NCI-H2081 treated with DMSO at 0.1 percent for 48 hours (cell line): ENCODE data around the gene BTBD8.
A peak's percentile ranks its signal among the peaks of the same experiment; 100 is the strongest.

Experiments
- DNase-seq: peaks from one replicate; lab custom pipeline; 2025; lab: John Stamatoyannopoulos, UW

The BTBD8 gene

DNA sequence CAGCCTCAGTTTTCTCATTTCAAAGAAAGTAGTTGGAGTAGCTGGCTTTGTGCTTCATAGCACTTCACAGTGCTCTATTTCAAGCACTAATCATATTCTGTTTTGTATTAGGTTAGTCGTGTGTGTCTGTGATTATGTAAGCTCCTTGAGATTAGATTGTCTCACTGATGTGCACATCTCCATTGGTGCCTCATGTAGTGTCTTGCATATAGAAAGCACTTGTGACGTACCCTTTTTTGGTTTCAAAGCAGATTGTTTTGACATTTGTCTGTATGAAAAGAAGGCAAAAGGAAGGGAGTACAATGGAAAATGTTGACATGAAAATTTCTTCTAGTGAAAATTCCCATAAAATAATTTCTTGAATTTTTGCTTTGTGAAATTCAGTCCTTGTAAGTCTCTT, 13.9 kb downstream of the BTBD8 start:
- no peak for DNase-seq

GRCh38 chr1:92094595-92094994, 14.4 kb downstream of the BTBD8 start:
- no peak for DNase-seq

GRCh38 chr1:92095874-92096273, 15.7 kb downstream of the BTBD8 start:
- no peak for DNase-seq

- no peak for DNase-seq
Observed at GRCh38 chr1:92096317-92096716, 16.2 kb downstream of the BTBD8 start.

DNA sequence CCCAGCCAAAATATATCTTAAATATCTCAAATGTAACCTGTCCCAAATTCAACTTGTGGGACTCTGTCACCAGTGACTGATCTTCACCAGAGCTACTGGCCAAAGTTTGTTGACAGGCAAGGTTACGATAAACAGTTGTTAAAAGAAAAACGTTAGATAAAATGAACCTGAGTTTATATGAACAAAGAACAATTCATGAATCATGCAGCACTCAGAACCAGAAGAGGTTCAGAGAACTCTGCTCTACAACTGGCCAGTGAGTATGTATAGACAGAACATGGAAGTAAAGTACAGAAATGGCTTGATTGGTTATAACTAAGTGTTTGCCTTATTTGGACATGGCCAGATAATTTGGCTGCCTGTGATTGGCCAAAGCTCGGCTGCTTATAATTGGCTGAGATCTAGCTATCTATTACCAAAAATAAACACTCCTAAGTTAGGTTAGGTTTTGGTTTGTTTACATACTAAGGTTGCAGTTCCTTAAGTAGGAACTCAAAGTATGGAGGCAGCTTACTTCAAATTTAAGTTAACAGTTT, 25.5 kb downstream of the BTBD8 start:
- DNase-seq: no peak

DNA sequence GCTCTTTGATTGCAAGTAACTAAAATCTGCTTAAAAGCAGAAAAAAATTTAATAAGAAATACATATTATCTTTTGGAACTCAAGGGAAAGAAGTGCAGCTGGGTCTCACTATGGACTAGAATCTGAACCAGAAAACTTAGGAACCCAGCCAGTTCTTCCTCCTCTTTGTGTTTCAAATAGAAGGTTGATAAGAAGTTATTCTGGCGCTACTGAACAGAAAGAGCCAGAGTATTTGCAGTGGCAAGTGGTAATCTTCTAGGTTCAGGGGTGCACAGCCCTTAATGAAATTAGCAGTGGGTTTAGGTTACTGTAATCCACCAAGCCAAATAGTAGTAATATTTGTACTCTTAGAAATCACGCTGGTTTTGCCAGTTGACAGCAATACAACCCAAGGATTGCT, 28.5 kb downstream of the BTBD8 start:
- DNase-seq: no peak

DNA sequence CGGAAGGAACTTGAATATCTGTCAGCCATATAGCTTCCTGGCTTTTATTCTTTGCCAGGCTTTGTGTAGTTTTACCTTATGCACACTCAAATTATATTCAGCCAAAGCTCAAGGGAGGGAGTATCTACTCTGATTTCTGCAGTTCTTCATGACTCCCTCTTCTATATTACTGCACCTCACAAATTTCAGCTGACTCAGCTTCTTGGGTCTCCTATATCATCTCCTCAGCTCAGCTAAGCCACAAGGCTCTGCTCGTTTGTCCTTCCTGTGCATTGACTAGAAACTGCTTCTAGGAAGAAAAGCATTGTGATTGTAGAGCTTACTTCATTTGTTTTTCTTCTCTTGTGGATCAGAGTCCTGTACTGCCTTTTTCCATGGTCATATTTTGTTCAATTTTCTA, 37.4 kb downstream of the BTBD8 start:
- no peak for DNase-seq

DNA sequence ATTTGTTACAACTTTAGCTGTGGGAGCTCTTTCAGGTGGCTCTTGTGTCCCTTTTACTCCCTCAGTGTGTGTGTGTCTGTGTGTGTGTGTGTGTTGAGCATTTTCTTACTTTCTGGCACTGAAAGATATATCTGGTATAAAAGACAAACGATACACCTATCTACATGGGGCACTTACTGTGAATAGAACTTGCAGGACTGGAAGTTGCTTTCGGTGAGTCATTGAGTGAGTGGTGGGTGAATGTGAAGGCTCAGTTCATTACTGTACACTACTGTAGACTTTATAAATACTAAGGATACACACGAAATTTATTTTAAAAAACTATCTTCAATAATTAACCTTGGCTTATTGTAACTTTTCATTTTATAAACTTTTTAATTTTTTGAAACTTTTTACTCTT, 38.7 kb downstream of the BTBD8 start:
- DNase-seq: no peak

- DNase-seq: no peak
Observed at GRCh38 chr1:92123868-92124267, 43.7 kb downstream of the BTBD8 start.

GRCh38 chr1:92125204-92125603, 45.1 kb downstream of the BTBD8 start:
- no peak for DNase-seq

DNA sequence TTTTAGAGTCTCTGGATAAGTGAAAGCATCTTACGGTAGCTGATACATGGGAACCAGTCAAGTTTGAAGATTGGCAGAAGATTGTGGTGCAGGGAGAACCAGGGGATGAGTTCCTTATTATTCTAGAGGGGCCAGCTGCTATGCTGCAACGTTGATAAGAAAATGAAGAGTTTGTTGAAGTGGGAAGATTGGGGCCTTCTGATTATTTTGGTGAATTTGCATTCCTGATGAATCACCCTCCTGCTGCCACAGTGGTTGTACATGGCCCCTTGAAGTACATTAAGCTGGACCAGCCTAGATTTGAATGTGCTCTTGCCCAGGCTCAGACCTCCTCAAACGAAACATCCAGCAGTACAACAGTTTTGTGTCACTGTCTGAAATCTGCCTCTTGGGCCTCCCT, 45.9 kb downstream of the BTBD8 start:
- no peak for DNase-seq

- DNase-seq: no peak
Observed at GRCh38 chr1:92134331-92134730, 54.2 kb downstream of the BTBD8 start.

GRCh38 chr1:92136341-92136740, 56.2 kb downstream of the BTBD8 start:
- no peak for DNase-seq

GRCh38 chr1:92154934-92155333, 74.8 kb downstream of the BTBD8 start:
- DNase-seq: no peak

DNA sequence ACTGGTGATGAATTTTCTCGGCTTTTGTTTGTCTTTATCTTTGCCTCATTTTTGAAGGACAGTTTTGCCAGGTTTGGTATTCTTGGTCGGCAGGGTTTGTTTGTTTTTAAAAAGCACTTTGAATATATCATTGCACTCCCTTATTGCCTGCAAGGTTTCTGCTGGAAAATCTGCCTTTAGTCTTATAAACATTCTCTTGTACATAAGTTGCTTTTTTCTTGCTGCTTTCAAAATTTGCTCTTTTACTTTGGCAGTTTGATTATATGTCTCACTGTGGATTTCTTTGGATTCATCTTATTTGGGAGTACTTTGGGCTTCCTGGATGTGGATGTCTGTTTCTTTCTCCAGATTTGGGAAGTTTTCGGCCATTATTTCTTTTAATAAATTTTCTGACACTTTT, 79.4 kb downstream of the BTBD8 start:
- no peak for DNase-seq

- DNase-seq: no peak
Observed at GRCh38 chr1:92165389-92165788, 85.2 kb downstream of the BTBD8 start.

- no peak for DNase-seq
Observed at GRCh38 chr1:92167151-92167550, 87.0 kb downstream of the BTBD8 start.

DNA sequence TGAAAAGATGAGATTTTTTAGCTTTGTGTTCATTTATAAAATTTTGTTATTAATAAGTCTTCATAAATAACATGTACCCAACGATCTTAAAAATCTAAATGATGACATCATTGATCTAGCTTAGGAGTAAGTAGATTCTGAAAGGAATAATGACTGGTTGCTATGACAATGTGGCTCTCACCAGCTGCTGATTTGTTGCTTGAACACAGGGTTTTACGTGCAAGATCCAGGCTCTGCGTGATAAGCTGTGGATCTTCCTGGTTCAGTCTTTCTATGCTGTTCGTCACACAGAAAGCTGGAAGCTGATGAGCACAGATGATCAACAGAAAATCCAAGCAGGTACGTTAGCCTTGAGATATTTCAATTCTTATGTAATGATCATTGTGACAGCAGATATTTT, 88.5 kb downstream of the BTBD8 start:
- peak; percentile 23 for DNase-seq

DNA sequence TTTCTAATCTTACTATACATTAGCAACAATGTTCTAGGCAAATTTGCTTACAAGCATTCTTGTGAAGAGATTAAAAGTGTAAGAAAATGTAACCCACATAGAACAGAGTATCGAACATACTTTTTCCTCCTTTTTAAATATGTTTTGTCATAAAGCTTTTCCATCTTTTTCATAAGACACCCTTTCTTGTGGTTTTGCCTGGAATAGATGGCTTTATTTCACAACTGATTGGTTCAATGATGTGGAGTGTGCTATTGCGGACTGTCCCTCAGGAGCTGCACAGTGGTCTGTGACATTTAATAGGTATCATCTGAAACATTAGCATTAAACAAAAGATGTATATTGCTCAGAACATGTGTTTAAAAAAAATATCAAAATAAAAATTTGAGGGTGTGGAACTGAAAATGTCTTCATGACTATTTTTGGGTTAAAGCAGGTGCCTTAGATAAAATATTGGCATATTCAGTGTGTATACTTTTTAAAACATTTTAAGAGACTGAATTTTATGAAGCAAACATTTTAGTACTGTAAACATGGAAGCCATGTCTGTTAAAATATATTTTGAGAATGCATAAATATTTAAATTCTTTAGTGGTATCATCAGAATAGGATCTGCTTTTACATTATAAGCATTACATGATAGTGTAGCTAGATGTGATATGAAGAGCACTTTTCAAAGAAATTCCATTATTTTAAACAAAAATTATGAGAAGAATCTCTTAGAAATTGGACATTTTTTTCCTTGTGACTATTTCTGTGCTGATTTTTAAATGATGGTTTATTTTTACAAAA, 89.3 kb downstream of the BTBD8 start:
- DNase-seq: no peak

GRCh38 chr1:92184632-92185031, 104.5 kb downstream of the BTBD8 start:
- DNase-seq: no peak

- DNase-seq: no peak
Observed at GRCh38 chr1:92186081-92186480, 105.9 kb downstream of the BTBD8 start.

- no peak for DNase-seq
Observed at GRCh38 chr1:92188436-92189255, 108.5 kb downstream of the BTBD8 start.

GRCh38 chr1:92191726-92192125, 111.6 kb downstream of the BTBD8 start:
- DNase-seq: no peak
